SH-SY5Y (cell line): ENCODE data around the gene NME7.

Experiments used
- GATA2 ChIP-seq: IDR thresholded peaks from 2 replicates; pipeline ENCODE4 v1.6.1; 2011; ENCODE audit warnings: mild to moderate bottlenecking, low read depth, low read length
- GATA3 ChIP-seq: IDR thresholded peaks from 2 replicates; pipeline ENCODE4 v1.6.1; 2011; ENCODE audit warnings: low read depth, mild to moderate bottlenecking, low read length, moderate library complexity

- no peak for TF ChIP-seq GATA2
- no peak for TF ChIP-seq GATA3
These were observed 101.5 kb downstream of the NME7 start for GRCh38 chr1:169266133-169266532.
